ENCODE data around the gene MRE11.

DNA sequence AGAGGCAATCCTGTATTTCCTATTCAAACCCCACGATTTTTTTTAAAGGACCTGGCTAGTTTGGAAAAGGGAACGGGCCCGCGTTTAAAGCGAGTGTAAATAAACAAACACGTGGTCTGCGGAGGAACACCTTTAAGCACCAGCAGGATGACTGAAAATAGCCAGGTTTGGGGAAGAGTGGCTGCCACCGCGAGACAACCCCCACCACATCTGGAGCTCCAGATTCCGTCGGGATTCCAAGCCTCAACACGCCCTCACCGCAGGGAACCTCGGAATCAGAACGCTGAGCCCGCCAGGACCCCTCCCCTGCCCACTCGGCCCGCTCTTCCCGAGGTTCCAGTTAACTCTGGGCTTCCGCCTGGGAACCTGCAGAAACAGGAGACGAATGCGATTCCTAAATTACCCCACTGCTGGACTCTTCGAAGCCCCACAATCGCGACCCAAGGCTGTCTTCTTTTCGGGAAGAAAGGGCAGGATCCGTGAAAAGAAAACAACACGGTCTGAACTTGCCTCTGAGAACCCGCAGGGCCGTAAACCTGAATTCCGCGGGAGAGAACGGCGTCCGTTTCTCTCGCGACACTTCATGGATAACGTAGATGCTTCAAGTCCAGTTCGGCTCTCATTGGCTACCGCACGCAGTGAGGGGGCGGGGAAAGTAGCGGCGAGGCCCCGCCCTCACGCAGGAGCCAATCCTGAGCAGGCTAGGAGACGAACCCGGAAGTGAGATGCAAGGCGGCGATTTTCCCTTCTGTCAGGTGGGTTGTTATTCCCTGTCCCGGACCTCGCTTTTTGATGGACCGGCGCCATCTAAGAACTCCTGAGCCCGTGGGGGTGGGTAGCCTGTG lies at the start of gene MRE11, which contains the start of gene ANKRD49:
- no peak for TF ChIP-seq CTCF (IDR thresholded peaks at IDR 0.05)
- TF ChIP-seq EZH2 (IDR thresholded peaks at IDR 0.05; ENCODE audit: borderline replicate concordance, insufficient read depth, low read depth, low read length, poor library complexity, severe bottlenecking): no peak

Measured in B cell (primary cell).